ENCODE results near the gene DISP3. TPM values are rescaled to one million over a fixed set of nuclear protein-coding genes. Genes with fewer than 3 reads are reported as not detected.

Gene DISP3
- total RNA-seq, 1 donor from 2014 or later = 0.05 TPM

- Mint-ChIP-seq H3K4me3 (ENCODE audit: unreplicated experiment) (no peak overlapping the region), H3K4me1 (ENCODE audit: low read depth) (peaks cover 3% of the 10 kb centered on the region), H3K27ac (ENCODE audit: unreplicated experiment) (no peak overlapping the region), H3K9me3 (ENCODE audit: low read depth) (no peaks in the 10 kb centered on the region), H3K27me3 (ENCODE audit: low read depth) (peaks cover 67% of the 10 kb centered on the region), H3K36me3 (ENCODE audit: low read depth) (peaks cover 2% of the 10 kb centered on the region)
- TF ChIP-seq CTCF (IDR thresholded peaks at IDR 0.05) = no peak
- no peak for DNase-seq (ENCODE audit: low spot score)
Observed at GRCh38 chr1:11485191-11485590, 6.2 kb downstream of the DISP3 start.

GRCh38 chr1:11486231-11487009, 7.5 kb downstream of the DISP3 start:
- Mint-ChIP-seq H3K36me3 (ENCODE audit: low read depth) (no peaks in the 10 kb centered on the region), H3K4me1 (ENCODE audit: low read depth) (no peaks in the 10 kb centered on the region), H3K27ac (ENCODE audit: unreplicated experiment) (no peak overlapping the region), H3K9me3 (ENCODE audit: low read depth) (no peaks in the 10 kb centered on the region), H3K4me3 (ENCODE audit: unreplicated experiment) (no peak overlapping the region), H3K27me3 (ENCODE audit: low read depth) (peaks cover 55% of the 10 kb centered on the region)
- no peak for DNase-seq (ENCODE audit: low spot score)
- TF ChIP-seq CTCF (IDR thresholded peaks at IDR 0.05) = no peak

GRCh38 chr1:11487196-11487751, 8.3 kb downstream of the DISP3 start:
- Mint-ChIP-seq H3K27me3 (ENCODE audit: low read depth) (peaks cover 46% of the 10 kb centered on the region), H3K36me3 (ENCODE audit: low read depth) (no peaks in the 10 kb centered on the region), H3K9me3 (ENCODE audit: low read depth) (no peaks in the 10 kb centered on the region), H3K27ac (ENCODE audit: unreplicated experiment) (no peak overlapping the region), H3K4me3 (ENCODE audit: unreplicated experiment) (no peak overlapping the region), H3K4me1 (ENCODE audit: low read depth) (no peaks in the 10 kb centered on the region)
- no peak for TF ChIP-seq CTCF (IDR thresholded peaks at IDR 0.05)
- no peak for DNase-seq (ENCODE audit: low spot score)

GRCh38 chr1:11488201-11488770, 9.3 kb downstream of the DISP3 start:
- no peak for DNase-seq (ENCODE audit: low spot score)
- Mint-ChIP-seq H3K9me3 (ENCODE audit: low read depth) (no peaks in the 10 kb centered on the region), H3K36me3 (ENCODE audit: low read depth) (no peaks in the 10 kb centered on the region), H3K27ac (ENCODE audit: unreplicated experiment) (no peak overlapping the region), H3K4me1 (ENCODE audit: low read depth) (no peaks in the 10 kb centered on the region), H3K27me3 (ENCODE audit: low read depth) (peaks cover 41% of the 10 kb centered on the region), H3K4me3 (ENCODE audit: unreplicated experiment) (no peak overlapping the region)
- no peak for TF ChIP-seq CTCF (IDR thresholded peaks at IDR 0.05)

- H3K4me1 Mint-ChIP-seq (ENCODE audit: low read depth) = no peaks in the 10 kb centered on the region
- TF ChIP-seq CTCF (IDR thresholded peaks at IDR 0.05) = no peak
- no peaks in the 10 kb centered on the region for H3K36me3 Mint-ChIP-seq (ENCODE audit: low read depth)
- no peak for DNase-seq (ENCODE audit: low spot score)
- H3K27ac Mint-ChIP-seq (ENCODE audit: unreplicated experiment) = no peak overlapping the region
- H3K4me3 Mint-ChIP-seq (ENCODE audit: unreplicated experiment) = no peak overlapping the region
- peaks cover 4% of the 10 kb centered on the region for H3K9me3 Mint-ChIP-seq (ENCODE audit: low read depth)
- peaks cover 39% of the 10 kb centered on the region for H3K27me3 Mint-ChIP-seq (ENCODE audit: low read depth)
Observed at GRCh38 chr1:11488966-11489625, 10.1 kb downstream of the DISP3 start.
